Heart right ventricle (tissue), 16 donors: ENCODE measurements around the gene ASH1L. TPM values are rescaled to one million over a fixed set of nuclear protein-coding genes. Genes with fewer than 3 reads are reported as not detected.

Experiments used
- ATAC-seq, 8 donors: fragments of 200-7000 bp; cut with Tn5 transposase; one replicate each; pipeline ENCODE4 v1.9.1; 2020; ENCODE audit warnings: mild to moderate bottlenecking in 8 of 8, moderate library complexity in 8 of 8, moderate number of reproducible peaks in 1 of 8
- DNase-seq, 2 donors: peaks; one replicate each; pipeline ENCODE4 v3.0.0-alpha.2; 2020
- H3K27ac ChIP-seq, 10 donors: fragments of 200-600 bp; sonication (generic) in 2 of 10; one replicate each; pipeline versions ENCODE4 v1.5.0 to v1.8.0; 2020 to 2022; ENCODE audit warnings: mild to moderate bottlenecking in 3 of 10
- H3K27me3 ChIP-seq, 7 donors: fragments of 200-600 bp; one replicate each; pipeline ENCODE4 v1.8.0; 2021 to 2022; ENCODE audit warnings: mild to moderate bottlenecking in 2 of 7
- H3K36me3 ChIP-seq, 9 donors: fragments of 200-600 bp; sonication (generic) in 1 of 9; one replicate each; pipeline versions ENCODE4 v1.5.0 to v1.8.0; 2020 to 2022; ENCODE audit warnings: mild to moderate bottlenecking in 2 of 9
- H3K4me1 ChIP-seq, 9 donors: fragments of 200-600 bp; sonication (generic) in 1 of 9; one replicate each; pipeline versions ENCODE4 v1.5.0 to v1.8.0; 2020 to 2022; ENCODE audit warnings: mild to moderate bottlenecking in 4 of 9
- H3K4me3 ChIP-seq, 10 donors: fragments of 200-600 bp; sonication (generic) in 2 of 10; one replicate each; pipeline versions ENCODE4 v1.5.0 to v1.8.0; 2020 to 2022; ENCODE audit warnings: mild to moderate bottlenecking in 7 of 10, moderate library complexity in 2 of 10
- H3K9me3 ChIP-seq, 11 donors: fragments of 200-600 bp in 10 of 11; sonication (generic) in 2 of 11; one replicate each; pipeline versions ENCODE4 v1.5.0 to v1.8.0; 2013 to 2022; ENCODE audit warnings: mild to moderate bottlenecking in 2 of 11, control low read depth in 1 of 11, moderate library complexity in 1 of 11
- CTCF ChIP-seq, 9 donors: fragments of 200-600 bp; sonication (generic) in 2 of 9; IDR thresholded peaks; one replicate each; pipeline versions ENCODE4 v1.5.0 to v1.8.0; 2021 to 2022; ENCODE audit warnings: antibody characterized with exemption in 9 of 9, mild to moderate bottlenecking in 5 of 9, moderate library complexity in 1 of 9
- WGBS, 2 donors: extraction: QIAGEN DNeasy Blood & Tissue Kit; methylation state at CpG; one replicate each; pipeline ENCODE4 v1.1.7; 2013; ENCODE audit warnings: inconsistent platforms in 1 of 2; 5-methylcytosine and 5-hydroxymethylcytosine counted together
- intact Hi-C, 10 donors: fragments of 100-400 bp; cut with DNase I; formaldehyde crosslinking; loops; one replicate each; pipeline versions ENCODE4 v1.11.1 to v1.14.2; 2022
- polyA plus RNA-seq, 2 donors: library from polyadenylated mRNA; stranded (reverse); fragments of 200-250 nt; gene quantifications; one replicate each; pipeline ENCODE4 v1.2.3, GENCODE V29; 2013
- total RNA-seq, 10 donors: library from RNA; stranded (reverse); fragmentation: NEBNext Ultra II Directional in 3 of 10; extraction: Animal tissue kit (Norgen Biotek cat#: 25700) in 3 of 10; gene quantifications; one replicate each; pipeline versions ENCODE4 v1.2.1 to v1.2.4, GENCODE V29; 2021 to 2023
- donor health status: Arrhythmogenic right ventricular cardiomyopathy.
- donor health status: ischemic (EF 13 %, LVEDD 7.1; RV severe dilation, severe dysfunction).
- donor health status: healthy with polysubstance abuse.
- donor health status: DM: no; HTN: yes; CAD: no.
- donor health status: DM: no; HTN: no; CAD: no.
- donor health status: ischemic (EF 25% LVEDD 6.9; RV normal size, moderate dysfunction).
- donor health status: ischemic (EF 25% LVEDD 5.7; RV mildly dilated, moderate dysfunction).
- donor health status: healthy.
- donor health status: DM: yes; HTN: yes; CAD: no.
- donor health status: Ischemic cardiomyopathy.
- donor health status: ischemic (EF 35%, LVEDD 5.7; RV mildly dilated, moderate dysfunction).
- donor health status: nonischemic (EF 11% LVEDD 7.7; RV severe dilation, severe dysfunction).
- donor health status: DM: yes; HTN: yes; CAD: no.
- donor health status: PGD.
- donor health status: ischemic (EF 29% LVEDD 5.4; RV normal size, mild dysfunction).
- donor health status: nonischemic (EF 23%, LVEDD 6.1; RV moderate dilation, normal function).

Gene ASH1L
- total and polyA plus RNA-seq, 12 donors: 5.1 to 56.8 (median 47.3) TPM

GRCh38 chr1:155325603-155325893 is 237.1 kb downstream of the ASH1L start:
- no peaks in the 10 kb centered on the region for H3K9me3 ChIP-seq
- peaks cover 0 to 54% (median 37%) of the 10 kb centered on the region in 9 donors for H3K36me3 ChIP-seq
- H3K27ac ChIP-seq: peak overlapping the region in 4 of 10 donors; percentile 95 to 98 (median 98)
- 63 to 65% methylated on average over 6 of the region's 6 CpGs for WGBS, 2 donors
- ATAC-seq (no peak), DNase-seq (no peak)
- intact Hi-C loops: no loop called here
- no peak for TF ChIP-seq CTCF (IDR thresholded peaks at IDR 0.05)
- H3K4me3 ChIP-seq: peak overlapping the region in 8 of 10 donors; percentile 67 to 95 (median 84)
- peaks cover 7 to 40% (median 33%) of the 10 kb centered on the region in 9 donors for H3K4me1 ChIP-seq
- no peaks in the 10 kb centered on the region for H3K27me3 ChIP-seq

GRCh38 chr1:155324717-155325602 is 237.6 kb downstream of the ASH1L start:
- 10 to 17% methylated on average over 59 of the region's 59 CpGs for WGBS, 2 donors
- TF ChIP-seq CTCF (IDR thresholded peaks at IDR 0.05): peak in 6 of 9 donors; percentile 12 to 45 (median 32)
- Histone ChIP-seq H3K4me1 (peaks cover 7 to 46% (median 39%) of the 10 kb centered on the region in 9 donors), H3K36me3 (peaks cover 0 to 48% (median 31%) of the 10 kb centered on the region in 9 donors), H3K27ac (peak overlapping the region; percentile 9 to 98 (median 97)), H3K9me3 (no peaks in the 10 kb centered on the region), H3K27me3 (no peaks in the 10 kb centered on the region), H3K4me3 (peak overlapping the region; percentile 67 to 95 (median 84))
- intact Hi-C loops: loop anchor here in 9 of 10 donors (1.0 to 5.0 kb wide), 6 partner anchors 17 to 267 kb away; partner anchors contain the start of genes HCN3 (in 4 of the 9), MTX1 (in 2 of the 9), THBS3 (in 2 of the 9) and FDPS (in 1 of the 9)
- ATAC-seq: peak in 3 of 8 donors; percentile 0 to 3 (median 0)
- DNase-seq: peak; percentile 37 to 55

GRCh38 chr1:155324037-155324716 is 238.4 kb downstream of the ASH1L start:
- WGBS, 2 donors: 0% methylated on average over 43 to 44 of the region's 44 CpGs
- peak; percentile 85 to 92 (median 90) for ATAC-seq
- peak; percentile 94 to 96 for DNase-seq
- Histone ChIP-seq H3K36me3 (peaks cover 0 to 45% (median 23%) of the 10 kb centered on the region in 9 donors), H3K4me3 (peak overlapping the region; percentile 67 to 95 (median 84)), H3K27ac (peak overlapping the region; percentile 91 to 98 (median 97)), H3K9me3 (no peaks in the 10 kb centered on the region), H3K27me3 (no peaks in the 10 kb centered on the region), H3K4me1 (peaks cover 7 to 54% (median 40%) of the 10 kb centered on the region in 9 donors)
- intact Hi-C loops: loop anchor here in 9 of 10 donors (1.0 to 5.0 kb wide), 6 partner anchors 16 to 268 kb away; partner anchors contain the start of genes HCN3 (in 4 of the 9), MTX1 (in 2 of the 9), THBS3 (in 2 of the 9) and FDPS (in 1 of the 9)
- TF ChIP-seq CTCF (IDR thresholded peaks at IDR 0.05): no peak

- H3K4me3 ChIP-seq: peak overlapping the region; percentile 67 to 95 (median 84)
- no peak for TF ChIP-seq CTCF (IDR thresholded peaks at IDR 0.05)
- ATAC-seq: peak; percentile 64 to 82 (median 77)
- H3K36me3 ChIP-seq: peaks cover 0 to 45% (median 21%) of the 10 kb centered on the region in 9 donors
- peak; percentile 90 to 91 for DNase-seq
- WGBS, 2 donors: 0 to 1% methylated on average over 28 to 29 of the region's 29 CpGs
- intact Hi-C loops: loop anchor here (1.0 to 5.0 kb wide), 10 partner anchors 15 to 269 kb away; partner anchors contain the start of genes HCN3 (in 6 of the 10), MTX1 (in 2 of the 10), THBS3 (in 2 of the 10) and ENTREP3 (in 1 of the 10)
- H3K4me1 ChIP-seq: peaks cover 7 to 54% (median 40%) of the 10 kb centered on the region in 9 donors
- no peaks in the 10 kb centered on the region for H3K27me3 ChIP-seq
- peak overlapping the region; percentile 91 to 98 (median 97) for H3K27ac ChIP-seq
- no peaks in the 10 kb centered on the region for H3K9me3 ChIP-seq
Observed at GRCh38 chr1:155323729-155324036, 238.9 kb downstream of the ASH1L start.
